B cell (primary cell): Measurements from ENCODE around the gene ST6GALNAC2. TPM values are rescaled to one million over a fixed set of nuclear protein-coding genes. Genes with fewer than 3 reads are reported as not detected.
A peak's percentile ranks its signal among the peaks of the same experiment; 100 is the strongest.

Experiments
- ATAC-seq: fragments of 200-7000 bp; cut with Tn5 transposase; one replicate; pipeline ENCODE4 v1.10.0; 2021; ENCODE audit warnings: low read depth, mild to moderate bottlenecking, moderate number of reproducible peaks, moderate library complexity
- CTCF ChIA-PET: fragments of 350-600 bp; sonication (Branson Sonifier 250); formaldehyde crosslinking; loops from one replicate; lab custom pipeline; 2021; ENCODE audit warnings: antibody characterized with exemption, inconsistent platforms; lab: Charles Lee
- POLR2A ChIA-PET: fragments of 350-600 bp; sonication (Branson Sonifier 250); formaldehyde crosslinking; loops from one replicate; lab custom pipeline; 2021; ENCODE audit warnings: antibody characterized with exemption; lab: Charles Lee
- DNase-seq: peaks from one replicate; pipeline ENCODE4 v3.0.0; 2013
- H2AFZ ChIP-seq: 2 replicates; pipeline ENCODE4 v1.6.1; 2012; ENCODE audit warnings: mild to moderate bottlenecking, low read depth, low read length; ENCODE audit not compliant: insufficient read depth, poor library complexity, severe bottlenecking
- H3K27ac ChIP-seq, 2 donors: 1 replicate in 1 of 2; 2 replicates in 1 of 2; pipeline ENCODE4 v1.5.1; 2012 to 2013; ENCODE audit warnings: low read length in 2 of 2, mild to moderate bottlenecking in 2 of 2, moderate library complexity in 1 of 2
- H3K27me3 ChIP-seq, 4 experiments: fragments of 200-600 bp in 1 of 4; sonication (generic) in 1 of 4; replicated peaks in 1 of 4; 1 replicate in 2 of 4; 2 replicates in 2 of 4; pipeline versions ENCODE4 v1.6.1 to v1.7.0; 2013 to 2016; ENCODE audit warnings: low read length in 3 of 4, mild to moderate bottlenecking in 2 of 4, mixed read lengths in 1 of 4, moderate library complexity in 1 of 4; ENCODE audit not compliant: insufficient read depth in 4 of 4, control insufficient read depth in 3 of 4; ENCODE audit errors: control extremely low read depth in 1 of 4
- H3K36me3 ChIP-seq, 2 experiments: replicated peaks in 1 of 2; 1 replicate in 1 of 2; 2 replicates in 1 of 2; pipeline versions ENCODE4 v1.6.1 to v1.7.1; 2013; ENCODE audit warnings: low read length in 1 of 2; ENCODE audit not compliant: insufficient read depth in 2 of 2, control insufficient read depth in 1 of 2; ENCODE audit errors: control extremely low read depth in 1 of 2, extremely low read depth in 1 of 2
- H3K4me1 ChIP-seq, 2 donors: fragments of 200-600 bp in 1 of 2; sonication (generic) in 1 of 2; 1 replicate in 1 of 2; 2 replicates in 1 of 2; pipeline versions ENCODE4 v1.5.1 to v1.6.1; 2013 to 2017; ENCODE audit warnings: low read length in 2 of 2; ENCODE audit not compliant: control insufficient read depth in 2 of 2, insufficient read depth in 2 of 2
- H3K4me2 ChIP-seq: replicated peaks from 2 replicates; pipeline ENCODE3; 2012; ENCODE audit warnings: mild to moderate bottlenecking, low read depth, low read length; ENCODE audit not compliant: poor library complexity, severe bottlenecking
- H3K4me3 ChIP-seq, 5 experiments: fragments of 200-600 bp in 1 of 5; sonication (generic) in 1 of 5; 1 replicate in 3 of 5; 2 replicates in 2 of 5; pipeline versions ENCODE4 v1.5.1 to v1.7.0; 2011 to 2016; ENCODE audit warnings: low read length in 4 of 5, mild to moderate bottlenecking in 4 of 5, low read depth in 2 of 5, control low read depth in 1 of 5, moderate library complexity in 1 of 5; ENCODE audit not compliant: insufficient read depth in 1 of 5; ENCODE audit errors: control extremely low read depth in 1 of 5, extremely low read depth in 1 of 5
- H3K79me2 ChIP-seq: fragments of 200-600 bp; sonication (generic); one replicate; pipeline ENCODE4 v1.6.0; 2016; ENCODE audit warnings: low read length; ENCODE audit not compliant: control insufficient read depth, insufficient read depth
- H3K9ac ChIP-seq: fragments of 200-600 bp; sonication (generic); 2 replicates; pipeline ENCODE4 v1.6.1; 2017; ENCODE audit warnings: mild to moderate bottlenecking, low read length, moderate library complexity
- H3K9me3 ChIP-seq, 3 donors: one replicate each; pipeline versions ENCODE4 v1.6.1 to v1.7.1; 2013; ENCODE audit warnings: low read length in 2 of 3; ENCODE audit not compliant: control insufficient read depth in 2 of 3, insufficient read depth in 1 of 3; ENCODE audit errors: control extremely low read depth in 1 of 3
- H4K20me1 ChIP-seq: 2 replicates; pipeline ENCODE4 v1.6.0; 2012; ENCODE audit warnings: mild to moderate bottlenecking, low read length; ENCODE audit not compliant: insufficient read depth, control insufficient read depth, poor library complexity, severe bottlenecking
- H3K27ac Mint-ChIP-seq: one replicate; pipeline ENCODE4 v1.8.0; 2021; ENCODE audit warnings: mixed read lengths
- H3K27me3 Mint-ChIP-seq: one replicate; pipeline ENCODE4 v1.8.0; 2021; ENCODE audit warnings: mixed read lengths
- H3K4me1 Mint-ChIP-seq: one replicate; pipeline ENCODE4 v1.8.0; 2021; ENCODE audit warnings: mixed read lengths
- H3K4me3 Mint-ChIP-seq: one replicate; pipeline ENCODE4 v1.8.0; 2021; ENCODE audit warnings: mixed read lengths
- H3K9me3 Mint-ChIP-seq: one replicate; pipeline ENCODE4 v1.8.0; 2022; ENCODE audit warnings: mixed read lengths; ENCODE audit not compliant: insufficient read depth
- EZH2 ChIP-seq: IDR thresholded peaks from 2 replicates; pipeline ENCODE4 v1.6.1; 2012; ENCODE audit warnings: borderline replicate concordance, low read depth, mild to moderate bottlenecking, moderate library complexity, low read length; ENCODE audit not compliant: insufficient read depth, poor library complexity, severe bottlenecking
- WGBS: methylation state at CpG from one replicate; pipeline ENCODE4 v1.1.5; 2013; ENCODE audit warnings: missing lambda C conversion rate; ENCODE audit not compliant: insufficient coverage; 5-methylcytosine and 5-hydroxymethylcytosine counted together
- intact Hi-C: fragments of 100-400 bp; cut with micrococcal nuclease; formaldehyde crosslinking; loops from one replicate; pipeline ENCODE4 v1.10.0; 2022
- polyA plus RNA-seq: library from polyadenylated mRNA; depleted of rRNA; stranded (reverse); fragments of >200 nt; gene quantifications from 2 replicates; pipeline ENCODE4 v1.2.3, GENCODE V29; 2012
- total RNA-seq, 2 donors: library from RNA; stranded (reverse); fragments of 120-200 nt in 1 of 2; gene quantifications; 1 replicate in 1 of 2; 2 replicates in 1 of 2; pipeline versions ENCODE4 v1.2.3 to v1.2.4, GENCODE V29; 2013 to 2022
- TF ChIP-seq, protein P1 (sequence below): fragments of 200-600 bp; IDR thresholded peaks from one replicate; pipeline ENCODE4 v1.8.0; 2022; ENCODE audit warnings: antibody characterized with exemption, mild to moderate bottlenecking

The ST6GALNAC2 gene
- total and polyA plus RNA-seq, 2 donors (not counting 1 experiment from before 2014, with no cell fraction given): 0.58 to 2.7 TPM

DNA sequence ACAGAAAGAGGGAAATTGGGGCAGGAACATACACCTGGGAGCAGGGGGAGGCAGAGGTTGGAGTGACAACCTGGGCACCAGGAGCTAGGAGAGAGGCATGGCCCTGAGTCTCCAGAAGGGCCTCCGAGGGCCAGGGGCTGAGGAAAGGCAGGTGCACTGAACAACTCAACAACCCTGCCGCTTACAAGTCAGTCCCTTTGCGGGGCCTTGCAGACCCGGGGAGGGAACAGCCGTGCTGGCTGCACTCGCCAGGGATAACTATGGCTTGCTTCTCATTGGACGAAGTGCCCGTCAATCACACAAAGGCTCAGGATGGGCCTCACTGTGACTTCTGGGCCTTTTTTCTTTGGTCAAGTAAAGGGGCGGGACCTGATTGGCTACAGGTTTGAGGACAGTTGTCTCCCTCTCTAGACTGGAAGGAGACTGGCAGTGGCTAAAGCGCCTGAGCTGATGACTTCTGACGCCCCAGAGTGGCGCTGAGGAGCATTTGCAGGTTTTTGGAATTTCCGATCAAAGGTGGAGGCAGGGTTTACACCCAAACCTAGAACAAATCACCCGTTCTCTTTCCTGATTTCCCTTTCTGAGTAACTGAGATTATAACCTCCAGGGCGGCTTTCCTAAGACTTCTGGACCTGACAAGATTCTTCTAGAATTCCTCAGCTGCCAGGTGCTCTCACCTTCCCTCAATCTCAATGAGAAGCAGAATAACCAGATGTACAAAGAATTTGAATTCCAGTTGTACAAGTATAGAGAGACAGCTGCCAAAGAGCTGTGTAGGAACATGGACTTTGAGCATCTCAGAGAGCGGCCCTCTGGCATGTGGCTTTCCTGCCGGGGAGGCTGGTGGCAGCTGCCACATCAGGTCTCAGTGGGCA, 27.6 kb upstream of the ST6GALNAC2 start:
- peaks cover 0 to 9% (median 0%) of the 10 kb centered on the region in 3 donors for H3K9me3 ChIP-seq
- ChIA-PET POLR2A (interaction anchor here (0.5 to 0.6 kb wide), 2 partner anchors 247 to 311 kb away, joined by 3 to 6 read pairs; no protein-coding TSS in a partner anchor), CTCF (interaction anchor here (0.5 to 6.6 kb wide), 3 partner anchors 11 to 25 kb away, joined by 3 to 38 read pairs (median 4); no protein-coding TSS in a partner anchor)
- ATAC-seq (no peak), DNase-seq (no peak)
- Mint-ChIP-seq H3K9me3 (no peaks in the 10 kb centered on the region), H3K4me1 (peaks cover 12% of the 10 kb centered on the region), H3K4me3 (no peak overlapping the region), H3K27ac (peak overlapping the region; percentile 59), H3K27me3 (peaks cover 16% of the 10 kb centered on the region)
- intact Hi-C loops: no loop called here
- no peaks in the 10 kb centered on the region for H3K36me3 ChIP-seq
- H3K27ac ChIP-seq: no peak overlapping the region
- H3K4me1 ChIP-seq: peaks cover 4 to 5% of the 10 kb centered on the region in 2 donors
- TF ChIP-seq EZH2: no peak
- TF ChIP-seq, protein P1, sequence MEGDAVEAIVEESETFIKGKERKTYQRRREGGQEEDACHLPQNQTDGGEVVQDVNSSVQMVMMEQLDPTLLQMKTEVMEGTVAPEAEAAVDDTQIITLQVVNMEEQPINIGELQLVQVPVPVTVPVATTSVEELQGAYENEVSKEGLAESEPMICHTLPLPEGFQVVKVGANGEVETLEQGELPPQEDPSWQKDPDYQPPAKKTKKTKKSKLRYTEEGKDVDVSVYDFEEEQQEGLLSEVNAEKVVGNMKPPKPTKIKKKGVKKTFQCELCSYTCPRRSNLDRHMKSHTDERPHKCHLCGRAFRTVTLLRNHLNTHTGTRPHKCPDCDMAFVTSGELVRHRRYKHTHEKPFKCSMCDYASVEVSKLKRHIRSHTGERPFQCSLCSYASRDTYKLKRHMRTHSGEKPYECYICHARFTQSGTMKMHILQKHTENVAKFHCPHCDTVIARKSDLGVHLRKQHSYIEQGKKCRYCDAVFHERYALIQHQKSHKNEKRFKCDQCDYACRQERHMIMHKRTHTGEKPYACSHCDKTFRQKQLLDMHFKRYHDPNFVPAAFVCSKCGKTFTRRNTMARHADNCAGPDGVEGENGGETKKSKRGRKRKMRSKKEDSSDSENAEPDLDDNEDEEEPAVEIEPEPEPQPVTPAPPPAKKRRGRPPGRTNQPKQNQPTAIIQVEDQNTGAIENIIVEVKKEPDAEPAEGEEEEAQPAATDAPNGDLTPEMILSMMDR: no peak
- no peaks in the 10 kb centered on the region for H4K20me1 ChIP-seq
- 80% methylated on average over 12 of the region's 17 CpGs for WGBS
- peak overlapping the region; percentile 41 for H2AFZ ChIP-seq
- no peak overlapping the region for H3K4me2 ChIP-seq
- H3K79me2 ChIP-seq: no peaks in the 10 kb centered on the region
- no peaks in the 10 kb centered on the region for H3K27me3 ChIP-seq
- no peak overlapping the region for H3K4me3 ChIP-seq
- H3K9ac ChIP-seq: no peak overlapping the region

DNA sequence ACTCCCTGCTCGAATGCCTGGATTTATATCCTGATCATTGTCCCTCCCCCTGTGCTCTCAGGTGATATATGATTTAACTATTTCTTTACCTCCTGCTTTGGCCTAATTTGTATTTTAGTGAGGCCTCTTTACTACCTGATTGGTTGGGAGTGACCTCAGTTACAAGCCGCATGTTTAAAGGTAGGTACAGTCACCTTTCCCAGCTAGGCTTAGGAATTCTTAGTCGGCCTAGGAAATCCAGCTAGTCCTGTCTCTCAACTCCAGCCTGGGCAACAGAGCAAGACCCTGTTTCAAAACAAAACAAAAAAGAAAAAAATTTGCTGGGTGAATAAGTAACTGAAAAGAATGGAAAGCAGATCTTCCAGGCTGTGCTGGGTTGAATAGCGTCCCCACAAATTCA, 26.8 kb upstream of the ST6GALNAC2 start:
- ChIA-PET POLR2A (interaction anchor here (0.5 kb wide), 1 partner anchor 311 kb away, joined by 3 read pairs; no protein-coding TSS in a partner anchor), CTCF (interaction anchor here (0.5 to 6.6 kb wide), 4 partner anchors 12 to 864 kb away, joined by 3 to 38 read pairs (median 3); no protein-coding TSS in a partner anchor)
- no peaks in the 10 kb centered on the region for H3K9me3 Mint-ChIP-seq
- DNase-seq (no peak), ATAC-seq (no peak)
- H3K27me3 Mint-ChIP-seq: peaks cover 16% of the 10 kb centered on the region
- Histone ChIP-seq H3K36me3 (no peaks in the 10 kb centered on the region), H2AFZ (no peak overlapping the region), H3K9me3 (peaks cover 0 to 9% (median 0%) of the 10 kb centered on the region in 3 donors), H3K27me3 (no peaks in the 10 kb centered on the region), H3K4me2 (no peak overlapping the region), H3K4me3 (no peak overlapping the region), H3K79me2 (no peaks in the 10 kb centered on the region), H4K20me1 (no peaks in the 10 kb centered on the region), H3K27ac (no peak overlapping the region), H3K9ac (no peak overlapping the region), H3K4me1 (peaks cover 4 to 5% of the 10 kb centered on the region in 2 donors)
- intact Hi-C loops: no loop called here
- TF ChIP-seq EZH2: no peak
- TF ChIP-seq, protein P1: no peak
- H3K4me3 Mint-ChIP-seq: no peak overlapping the region
- H3K27ac Mint-ChIP-seq: no peak overlapping the region
- H3K4me1 Mint-ChIP-seq: peaks cover 12% of the 10 kb centered on the region
- 90% methylated on average over 1 of the region's 4 CpGs for WGBS
